NCI-H446 treated with DMSO at 0.1 percent for 48 hours (cell line): ENCODE results near the gene ARHGAP31.
"Not testable (repeated sequence)": the region's sequence is repeated elsewhere in the genome, so short reads cannot be mapped to it uniquely, and the experiment has no call there.

Experiments used
- DNase-seq: peaks from one replicate; lab custom pipeline; 2025; lab: John Stamatoyannopoulos, UW

The ARHGAP31 gene

DNA sequence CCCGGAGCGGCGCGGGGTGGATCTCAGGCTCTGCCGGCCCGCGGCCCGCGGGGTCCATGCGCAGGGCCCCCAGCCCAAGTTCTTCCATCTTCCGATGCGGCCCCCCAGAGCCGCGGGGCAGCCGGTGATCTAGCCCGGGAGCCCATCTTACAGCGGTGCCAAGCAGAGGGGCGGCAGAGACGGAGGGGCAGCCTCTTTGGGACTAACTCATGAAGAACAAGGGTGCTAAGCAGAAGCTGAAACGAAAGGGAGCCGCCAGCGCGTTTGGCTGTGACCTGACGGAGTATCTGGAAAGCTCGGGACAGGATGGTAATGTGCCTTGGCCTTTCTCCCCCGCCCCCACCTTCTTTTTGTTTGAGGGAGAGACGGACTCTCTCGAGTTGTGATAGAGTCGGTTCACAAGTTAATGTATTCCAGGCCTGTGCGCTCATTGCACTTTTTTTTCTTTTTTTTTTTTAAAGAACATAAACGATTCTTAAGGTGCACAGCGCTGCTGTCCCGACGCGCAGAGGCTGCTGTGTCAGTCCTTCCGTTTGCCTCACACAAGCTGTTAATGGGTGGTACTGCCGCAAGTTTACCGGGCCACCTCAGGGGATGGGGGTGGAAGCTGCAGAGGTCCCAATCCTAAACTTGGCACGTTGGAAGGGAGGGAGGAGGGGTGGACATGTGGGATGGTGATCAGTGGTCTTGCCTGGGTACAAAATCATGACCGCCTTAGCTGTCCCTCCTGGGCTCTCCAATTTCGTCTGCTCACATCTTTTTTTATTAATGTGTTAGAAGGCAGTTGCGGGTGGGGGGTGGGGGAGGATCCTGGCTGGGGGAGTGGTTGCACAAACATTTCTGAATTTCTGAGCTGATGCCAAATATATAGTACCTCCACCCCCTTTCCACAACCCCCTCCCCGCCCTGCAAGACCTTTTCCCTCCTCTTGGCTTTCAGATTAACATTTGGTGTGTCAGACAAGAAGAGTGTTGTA, 801 bp downstream of the ARHGAP31 start:
- peak; percentile 70 for DNase-seq

- no peak for DNase-seq
These were observed 1.9 kb downstream of the ARHGAP31 start for GRCh38 chr3:119295816-119296726.

- no peak for DNase-seq
These were observed 2.5 kb downstream of the ARHGAP31 start for GRCh38 chr3:119296727-119297122.

DNA sequence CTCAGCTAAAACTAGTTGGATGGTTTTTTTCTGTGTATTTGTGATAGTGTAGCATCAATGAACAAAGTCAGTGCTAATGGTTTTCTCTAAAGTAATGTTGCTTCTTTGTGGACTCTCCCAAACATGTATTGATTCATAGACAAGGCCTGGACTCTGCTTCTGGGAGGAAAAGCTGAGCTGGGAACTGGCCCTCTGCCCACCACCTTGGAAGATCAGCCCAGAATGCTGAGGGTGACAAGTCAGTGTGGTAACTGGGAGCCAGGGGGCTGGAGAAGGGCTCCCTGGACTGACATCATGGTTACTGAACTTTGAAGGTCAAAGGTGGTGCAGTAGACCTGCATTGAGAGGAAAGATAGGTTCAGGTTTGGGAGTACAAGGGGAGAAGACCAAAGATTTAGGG, 3.0 kb downstream of the ARHGAP31 start:
- peak; percentile 27 for DNase-seq

- DNase-seq: no peak
These were observed 4.4 kb downstream of the ARHGAP31 start for GRCh38 chr3:119298565-119298941.

GRCh38 chr3:119300991-119301391, 6.8 kb downstream of the ARHGAP31 start:
- DNase-seq: no peak

- DNase-seq: no peak
These were observed 7.5 kb downstream of the ARHGAP31 start for GRCh38 chr3:119301662-119302061.

DNA sequence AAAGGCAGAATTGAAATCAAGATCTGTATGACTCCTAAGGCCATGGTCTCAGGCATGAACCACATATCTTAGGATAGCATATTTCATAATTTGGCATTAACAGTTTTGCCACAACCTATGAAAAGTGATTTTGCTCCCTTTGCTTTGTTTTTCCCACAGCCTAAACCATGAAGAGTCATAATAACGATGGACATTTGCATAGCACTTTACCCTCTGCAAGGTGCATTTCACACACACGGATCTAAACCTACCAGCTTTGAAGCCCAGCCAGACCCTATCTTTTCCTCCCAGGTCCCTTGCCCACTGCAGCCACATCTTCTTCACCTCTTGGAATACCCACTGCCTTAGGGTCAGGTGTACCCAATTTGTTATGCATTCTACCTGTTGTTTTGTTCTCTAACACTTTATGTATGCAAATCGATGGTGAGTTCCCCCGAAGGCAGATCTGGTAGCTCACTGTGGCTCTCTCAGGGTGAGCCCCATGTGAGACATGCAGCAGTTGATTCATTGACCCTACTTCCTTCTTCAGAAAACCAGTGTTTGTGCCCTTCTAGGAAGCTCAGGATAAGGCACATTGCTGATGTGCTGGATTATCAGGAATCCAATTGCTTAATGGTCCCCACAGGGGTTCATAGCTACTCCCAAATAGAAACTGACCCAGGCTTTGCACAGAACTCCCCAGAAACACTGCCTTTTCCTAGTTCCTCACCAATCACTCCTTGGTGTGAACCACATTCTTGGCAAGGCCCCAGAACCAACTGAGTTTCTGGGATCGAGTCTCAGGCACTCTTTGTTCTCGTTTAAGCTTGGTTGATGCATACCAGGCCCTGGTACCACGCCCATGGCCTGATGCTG, 8.7 kb downstream of the ARHGAP31 start:
- DNase-seq: no peak

GRCh38 chr3:119304201-119304713, 10.1 kb downstream of the ARHGAP31 start:
- no peak for DNase-seq

DNA sequence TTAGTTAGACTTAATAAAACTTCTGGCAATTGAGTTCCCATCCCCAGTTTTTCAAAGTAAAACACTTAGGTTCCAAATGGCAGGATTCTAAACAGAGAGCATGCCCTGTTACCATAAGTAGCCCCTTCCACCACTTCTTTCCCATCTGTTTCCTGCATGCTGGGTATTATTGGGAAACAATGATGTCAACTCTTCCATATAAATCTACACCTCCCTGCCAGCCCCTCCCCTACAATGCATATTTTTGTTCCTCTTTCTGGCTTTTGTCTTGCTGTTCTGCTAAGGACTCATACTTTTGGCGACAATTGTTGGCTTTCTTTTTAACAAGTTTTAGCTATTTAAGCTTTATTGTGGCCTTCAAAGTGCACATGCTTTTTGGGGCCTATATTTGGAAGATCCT, 11.1 kb downstream of the ARHGAP31 start:
- DNase-seq: peak; percentile 17

DNA sequence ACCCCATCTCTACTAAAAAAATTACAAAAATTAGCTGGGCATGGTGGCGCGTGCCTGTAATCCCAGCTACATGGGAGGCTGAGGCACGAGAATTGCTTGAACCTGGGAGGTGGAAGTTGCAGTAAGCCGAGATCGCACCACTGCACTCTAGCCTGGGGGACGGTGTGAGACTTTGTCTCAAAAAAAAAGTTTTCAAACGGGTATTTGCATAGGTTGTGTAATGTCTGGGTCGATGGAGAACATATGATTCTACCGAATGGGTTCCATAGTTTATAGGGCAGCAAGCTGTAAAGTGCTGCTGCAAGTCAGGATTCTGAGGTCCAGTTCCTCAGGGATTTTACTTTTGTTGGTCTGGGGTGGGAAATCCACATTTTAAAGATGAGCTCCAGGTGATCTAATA, 12.2 kb downstream of the ARHGAP31 start:
- DNase-seq: not testable (repeated sequence)

DNA sequence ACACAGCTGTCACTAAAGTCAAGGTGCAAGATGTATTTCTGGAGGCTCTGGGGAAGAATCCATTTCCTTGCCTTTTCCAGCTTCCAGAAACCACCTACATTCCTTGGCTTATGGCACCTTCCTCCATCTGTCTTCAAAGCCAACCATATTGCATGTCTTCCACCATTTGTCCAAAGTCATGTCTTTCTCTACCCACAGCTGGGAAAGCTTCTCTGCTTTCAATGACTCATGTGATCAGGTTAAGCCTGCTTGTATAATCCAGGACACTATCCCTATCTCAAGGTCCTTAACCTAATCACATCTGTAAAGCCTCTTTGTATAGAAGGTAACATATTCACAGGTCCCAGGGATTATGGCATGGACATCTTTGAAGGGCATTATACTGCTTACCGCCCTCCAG, 14.2 kb downstream of the ARHGAP31 start:
- no peak for DNase-seq

DNA sequence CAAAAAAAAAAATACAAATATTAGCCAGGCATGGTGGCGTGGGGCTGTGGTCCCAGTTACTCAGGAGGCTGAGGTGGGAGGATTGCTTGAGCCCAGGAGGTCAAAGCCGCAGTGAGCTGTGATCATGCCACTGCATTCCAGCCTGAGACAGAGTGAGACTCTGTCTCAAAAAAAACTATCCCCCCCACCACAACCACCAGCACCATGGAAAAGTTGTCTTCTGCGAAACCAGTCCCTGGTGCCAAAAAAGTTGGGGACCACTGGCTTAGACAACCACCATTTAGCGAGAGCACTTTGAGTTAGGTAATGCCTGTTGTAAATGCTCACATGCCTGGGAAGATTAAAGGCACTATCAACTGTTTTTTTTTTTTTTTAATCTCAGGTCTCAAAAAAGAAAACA, 15.4 kb downstream of the ARHGAP31 start:
- no peak for DNase-seq

- DNase-seq: no peak
These were observed 15.9 kb downstream of the ARHGAP31 start for GRCh38 chr3:119310071-119310470.

DNA sequence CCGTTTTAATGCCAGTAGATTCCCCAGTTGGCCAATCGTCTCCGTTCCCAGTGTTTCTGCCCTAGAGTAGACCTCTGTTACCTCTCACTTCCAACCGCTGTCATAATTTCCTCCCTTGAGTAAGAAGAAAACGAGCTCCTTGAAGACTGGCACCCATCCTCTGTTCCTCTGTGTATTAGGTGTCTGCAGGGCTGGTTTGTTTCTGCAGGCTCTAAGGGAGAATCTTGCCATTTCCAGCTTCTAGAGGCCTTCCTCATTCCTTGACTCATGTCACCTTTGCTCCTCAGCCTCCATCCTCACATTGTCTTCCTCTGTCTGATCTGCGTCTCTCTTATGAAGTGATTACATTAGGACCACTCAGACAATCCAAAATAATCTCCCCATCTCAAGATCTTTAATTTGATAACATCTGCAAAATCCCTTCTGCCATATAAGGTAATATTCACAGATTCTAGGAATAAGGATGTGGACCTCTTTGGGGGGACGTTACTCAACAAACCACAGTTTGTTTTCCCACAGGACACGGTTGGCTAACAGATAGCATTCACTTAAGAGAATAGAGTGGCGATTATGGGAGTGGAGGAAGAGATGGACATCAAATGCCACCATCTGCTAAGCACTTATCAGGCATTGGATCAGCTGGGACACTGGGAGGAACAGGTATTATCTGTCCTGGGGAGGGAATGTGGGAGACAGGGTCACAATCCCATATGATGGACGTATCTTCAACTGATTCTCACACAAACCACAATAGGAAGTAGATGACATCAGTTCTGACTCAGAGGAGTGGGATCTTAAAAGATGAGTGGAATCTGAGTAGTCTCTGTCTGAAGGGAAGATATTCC, 17.1 kb downstream of the ARHGAP31 start:
- DNase-seq: no peak

DNA sequence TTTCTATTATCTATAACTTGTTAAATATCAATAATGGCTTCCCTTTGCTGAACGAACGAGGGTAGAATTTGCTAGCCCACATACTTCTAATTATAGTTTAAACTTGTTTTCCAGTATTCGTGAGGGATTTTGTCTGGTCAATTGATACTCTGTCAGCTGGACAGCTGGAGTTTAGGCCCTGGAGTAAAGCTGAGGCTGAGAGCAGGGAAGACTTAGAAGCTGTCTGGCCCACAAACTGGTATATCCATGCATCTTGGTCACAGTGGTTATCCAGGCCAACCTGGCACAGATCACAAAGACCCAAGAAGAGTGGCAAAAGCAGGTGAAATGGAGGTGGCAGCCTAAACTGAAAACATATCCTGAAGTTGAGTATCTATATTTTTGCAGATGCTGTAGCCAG, 19.3 kb downstream of the ARHGAP31 start:
- DNase-seq: no peak

DNA sequence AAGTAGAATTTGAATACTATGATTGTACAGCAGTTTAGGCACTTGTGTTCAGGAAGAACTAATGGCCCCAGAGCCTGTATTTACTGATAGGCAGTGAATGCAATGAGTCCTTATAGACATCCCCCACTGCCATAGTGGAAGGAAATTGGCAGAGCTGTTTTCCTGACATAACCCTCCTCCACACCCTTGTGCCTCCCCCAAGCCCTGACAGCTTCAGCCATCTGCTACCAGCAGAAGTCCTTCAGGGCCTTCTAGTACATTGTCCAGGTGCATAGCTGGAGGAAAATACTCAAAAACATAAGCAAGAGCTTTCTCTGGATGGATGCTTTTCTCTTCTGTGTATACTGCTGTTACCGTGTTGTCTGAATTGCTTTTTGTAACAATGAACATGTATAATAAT, 20.6 kb downstream of the ARHGAP31 start:
- peak; percentile 55 for DNase-seq

DNA sequence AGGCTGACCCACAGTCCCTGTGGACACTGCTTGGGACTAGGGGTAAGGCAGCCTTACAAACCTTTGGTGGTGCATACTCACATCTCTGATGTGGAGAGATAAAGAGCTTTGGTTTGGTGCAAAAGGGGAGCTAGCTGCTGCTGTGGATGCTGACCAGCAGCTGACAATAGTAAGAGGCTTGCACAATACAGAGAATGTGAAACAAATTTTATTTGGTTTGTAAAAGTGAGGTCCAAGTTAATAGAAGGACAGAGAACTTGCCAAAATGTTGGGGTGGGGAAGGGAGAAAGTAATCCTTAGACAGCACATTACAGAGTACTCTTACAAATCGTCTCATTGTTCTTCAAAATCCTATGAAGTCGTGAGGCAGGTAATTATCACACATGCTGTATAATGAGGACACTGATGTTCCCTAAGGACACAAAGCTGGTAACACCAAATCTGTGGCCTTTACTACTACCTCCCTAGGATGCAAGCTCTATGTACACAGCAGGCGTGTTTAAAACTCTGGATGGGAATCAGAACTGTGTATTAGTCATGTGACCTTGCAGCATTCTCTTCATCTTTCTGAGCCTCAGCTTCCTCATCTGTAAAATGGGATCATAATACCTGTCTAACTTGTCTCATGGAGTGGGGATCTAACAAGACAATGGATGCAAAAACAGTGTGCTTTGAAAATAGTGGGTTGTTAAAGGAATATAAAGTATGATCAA, 21.6 kb downstream of the ARHGAP31 start:
- DNase-seq: no peak

- DNase-seq: no peak
These were observed 22.1 kb downstream of the ARHGAP31 start for GRCh38 chr3:119316313-119316670.

DNA sequence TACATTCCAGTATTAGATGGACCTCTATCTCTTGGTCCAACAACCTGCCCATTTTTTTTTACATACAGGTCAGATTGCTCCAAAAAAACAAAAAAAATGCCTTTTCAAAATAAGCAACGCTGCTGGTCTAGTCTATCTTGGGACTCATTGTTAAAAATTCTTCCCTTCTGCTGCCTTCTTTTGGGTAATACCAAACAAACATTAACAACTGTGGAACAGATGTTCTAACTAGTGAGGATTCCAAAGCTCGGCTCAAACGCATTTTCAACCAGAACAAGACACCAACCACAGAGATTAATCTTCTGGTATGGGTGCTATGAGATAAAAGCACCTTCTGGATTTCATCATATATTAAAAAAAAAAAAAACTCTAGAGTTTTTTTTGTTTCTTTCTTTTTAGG, 24.7 kb downstream of the ARHGAP31 start:
- peak; percentile 41 for DNase-seq
